GM21619 (cell line): ENCODE measurements around the gene PLPPR4.

ENCODE experiments used
- ATAC-seq: cut with Tn5 transposase; IDR thresholded peaks from one replicate; pipeline ENCODE4 v1.9.1; 2021; ENCODE audit not compliant: unreplicated experiment

Gene PLPPR4

DNA sequence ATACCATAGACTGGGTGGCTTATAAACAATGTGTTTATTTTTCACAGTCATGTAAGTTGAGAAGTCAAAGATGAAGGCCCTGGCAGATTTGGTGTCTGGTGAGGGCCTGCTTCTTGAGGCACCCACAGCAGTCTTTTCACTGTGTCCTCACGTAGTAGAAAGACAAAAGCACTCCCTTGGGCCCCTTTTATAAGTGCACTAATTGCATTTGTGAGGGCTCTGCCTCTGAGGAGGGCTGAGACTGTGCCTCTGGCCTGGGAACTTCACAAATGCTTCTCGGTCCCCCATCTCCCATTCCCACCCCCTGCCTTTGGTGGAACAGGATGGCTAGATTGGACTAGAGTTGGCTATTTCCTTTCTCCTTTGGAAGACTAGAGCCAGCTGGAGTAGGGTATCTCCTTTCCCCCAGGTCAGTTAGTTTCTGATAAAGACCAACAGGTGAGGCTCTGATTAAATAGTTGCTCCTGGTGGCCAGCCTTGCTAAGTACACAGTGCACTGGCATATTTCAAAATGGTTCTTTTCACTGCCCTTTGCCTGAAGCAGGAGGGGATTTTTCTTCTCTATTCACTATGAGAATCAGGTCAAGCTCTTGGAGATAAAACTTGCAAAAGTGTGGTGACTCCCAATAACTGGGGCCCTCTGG is 82.9 kb downstream of the PLPPR4 start:
- ATAC-seq: no peak

DNA sequence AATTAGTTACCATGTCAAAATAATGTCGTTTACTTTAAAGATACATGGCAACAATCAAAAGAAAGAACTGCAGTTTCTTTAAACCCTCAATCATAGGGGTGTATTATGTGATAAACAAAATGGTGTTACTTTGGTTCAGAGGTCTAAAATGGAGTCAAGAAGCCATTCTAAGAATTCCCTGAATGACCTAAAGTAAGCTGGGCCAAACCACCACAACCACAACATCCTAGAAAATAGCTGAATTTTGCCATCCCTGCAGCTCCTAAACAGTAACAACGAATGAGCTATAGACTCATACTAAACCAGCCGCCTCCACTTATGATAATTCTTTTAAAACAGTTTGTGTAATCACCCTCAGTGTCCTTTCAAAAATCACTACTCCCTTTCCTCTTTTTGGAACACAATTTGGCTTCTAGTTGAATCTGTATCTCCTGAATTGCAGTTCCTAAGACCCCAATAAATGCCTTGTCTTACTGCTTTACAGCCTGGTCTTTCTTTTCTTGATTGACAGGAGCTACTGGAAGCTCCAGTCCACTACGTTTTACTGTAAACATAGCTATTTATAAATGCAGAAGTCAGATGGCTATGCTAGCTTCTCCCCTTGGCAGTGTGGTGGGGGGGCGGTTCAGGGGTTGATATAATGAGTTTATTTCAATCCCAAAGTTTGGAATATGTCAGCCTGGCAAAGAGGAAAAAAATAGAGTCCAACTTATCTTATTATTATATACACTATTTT is 84.3 kb downstream of the PLPPR4 start:
- no peak for ATAC-seq

DNA sequence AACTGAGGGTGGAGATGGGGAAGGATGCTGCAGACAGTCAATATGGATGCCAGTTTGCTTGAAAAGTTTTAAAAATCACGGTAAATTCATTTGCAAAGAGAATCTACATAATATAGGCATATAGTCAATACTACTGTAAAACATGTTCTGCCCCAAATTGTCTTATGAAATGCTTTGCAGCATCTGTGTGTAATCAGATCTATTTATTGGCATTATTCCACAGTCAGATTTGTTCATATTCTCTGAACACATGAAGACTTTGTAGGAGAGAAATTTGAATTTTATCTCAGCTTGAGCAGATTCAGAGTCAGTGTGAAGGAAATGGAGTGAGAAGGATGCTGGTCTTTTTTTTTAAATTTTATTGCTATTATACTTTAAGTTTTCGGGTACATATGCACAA is 88.5 kb downstream of the PLPPR4 start:
- ATAC-seq: no peak

GRCh38 chr1:99358770-99359169 is 94.5 kb downstream of the PLPPR4 start:
- no peak for ATAC-seq
